ENCODE data around the gene SLC47A2.

- TF ChIP-seq CTCF (IDR thresholded peaks at IDR 0.05; ENCODE audit: insufficient read depth, low read length) (no peak), GABPA (IDR thresholded peaks at IDR 0.05; ENCODE audit: low read depth) (no peak), POLR2AphosphoS5 (IDR thresholded peaks at IDR 0.05; ENCODE audit: low read depth) (no peak), REST (IDR thresholded peaks at IDR 0.05; ENCODE audit: insufficient replicate concordance, low read depth) (no peak)
Observed at GRCh38 chr17:19748807-19749193, 32.4 kb upstream of the SLC47A2 start.
